ENCODE results near the gene KIF1C. TPM values are rescaled to one million over a fixed set of nuclear protein-coding genes. Genes with fewer than 3 reads are reported as not detected.

KIF1C gene
- total and polyA plus RNA-seq, 4 donors: 10.4 to 62.2 (median 36.8) TPM

DNA sequence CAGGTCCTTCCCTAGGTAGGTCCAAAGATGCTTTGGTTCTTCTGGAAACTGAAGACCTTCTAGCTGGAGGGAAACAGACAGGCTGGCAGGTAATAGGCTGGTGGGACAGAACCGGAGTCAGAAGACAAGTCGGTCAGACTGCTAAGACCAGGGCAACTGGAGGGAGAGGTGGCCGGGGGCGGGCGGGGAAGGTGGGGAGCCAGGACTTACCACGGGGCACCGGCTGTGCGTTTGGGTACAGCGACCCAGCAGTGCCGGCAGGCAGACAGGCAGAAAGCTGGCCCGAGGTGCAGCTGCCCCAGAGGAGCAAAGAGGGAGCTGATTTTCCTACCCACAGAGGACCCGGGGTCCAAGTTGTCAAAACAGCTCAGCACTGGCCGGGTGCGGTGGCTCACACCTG is 36.9 kb downstream of the KIF1C start:
- no peak overlapping the region for H3K4me3 ChIP-seq (ENCODE audit: low read depth in 1 of 3, low read length in 3 of 3)
- DNase-seq (ENCODE audit: low spot score): no peak

DNA sequence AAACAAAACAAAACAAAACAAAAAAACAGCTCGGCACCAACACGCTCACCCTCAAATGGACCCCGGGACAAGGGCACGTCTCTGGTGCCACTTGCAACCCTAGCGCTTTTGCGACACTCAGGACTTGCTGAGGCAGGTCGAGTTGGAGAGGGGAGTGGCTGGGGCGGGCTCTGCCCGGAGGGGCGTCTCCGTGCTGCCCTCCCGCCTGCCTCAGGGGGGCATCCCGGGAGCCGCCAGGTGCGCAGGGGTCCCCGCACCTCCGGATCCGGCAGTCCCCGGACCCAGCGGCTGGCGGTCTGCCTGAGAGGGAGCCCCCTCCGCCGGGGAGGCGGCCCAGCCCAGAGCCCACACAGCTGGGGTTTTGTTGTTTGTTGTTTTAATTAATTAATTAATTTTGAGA is 37.6 kb downstream of the KIF1C start, which contains the start of gene SLC52A1:
TSS of gene SLC52A1 (minus strand) at position 112 of the 400 bp plus-strand sequence. CDS start 820 bp downstream, outside the sequence.
- H3K27ac ChIP-seq (ENCODE audit: low read depth in 1 of 2, low read length in 2 of 2): no peak within 1 kb of the TSS
- 16% methylated on average over 24 of the region's 24 CpGs for WGBS
- TF ChIP-seq FOXA2 (IDR thresholded peaks at IDR 0.05): no peak
- TF ChIP-seq TAF1 (conservative IDR thresholded peaks at IDR 0.05): no peak
- TF ChIP-seq HNF4A (conservative IDR thresholded peaks at IDR 0.05): no peak
- no peak for DNase-seq (ENCODE audit: low spot score)
- H3K27me3 ChIP-seq (ENCODE audit: control insufficient read depth in 4 of 4, insufficient read depth in 4 of 4, low read length in 3 of 4): no peaks in the 10 kb centered on the region
- H3K9ac ChIP-seq (ENCODE audit: low read depth in 1 of 2, low read length in 2 of 2): no peak within 1 kb of the TSS
- H3K36me3 ChIP-seq (ENCODE audit: control insufficient read depth in 4 of 4, insufficient read depth in 3 of 4, low read depth in 1 of 4, low read length in 3 of 4): no peaks in the 10 kb centered on the region
- H3K4me3 ChIP-seq (ENCODE audit: low read depth in 1 of 3, low read length in 3 of 3): peak within 1 kb of the TSS in 1 of 3 donors; percentile 17
- no peaks in the 10 kb centered on the region for H3K9me3 ChIP-seq (ENCODE audit: control insufficient read depth in 4 of 4, low read length in 3 of 4)
- peaks cover 0 to 4% (median 0%) of the 10 kb centered on the region in 4 donors for H3K4me1 ChIP-seq (ENCODE audit: control insufficient read depth in 4 of 4, insufficient read depth in 4 of 4, low read length in 3 of 4)

More for the DNA sequence above, 36.9 kb downstream of the KIF1C start:
- H3K4me1 ChIP-seq (ENCODE audit: control insufficient read depth in 4 of 4, insufficient read depth in 4 of 4, low read length in 3 of 4): peaks cover 0 to 4% (median 0%) of the 10 kb centered on the region in 4 donors
- TF ChIP-seq TAF1 (conservative IDR thresholded peaks at IDR 0.05) (no peak), FOXA2 (IDR thresholded peaks at IDR 0.05) (no peak), GABPA (IDR thresholded peaks at IDR 0.05 in 1 of 2, conservative IDR thresholded peaks at IDR 0.05 in 1 of 2) (no peak), JUND (IDR thresholded peaks at IDR 0.05) (no peak), NR2F2 (IDR thresholded peaks at IDR 0.05) (no peak), EGR1 (IDR thresholded peaks at IDR 0.05; ENCODE audit: low read depth in 2 of 2) (no peak), YY1 (IDR thresholded peaks at IDR 0.05) (no peak), HNF4A (conservative IDR thresholded peaks at IDR 0.05) (no peak), SP1 (IDR thresholded peaks at IDR 0.05) (no peak)
- TF ChIP-seq, protein P1, sequence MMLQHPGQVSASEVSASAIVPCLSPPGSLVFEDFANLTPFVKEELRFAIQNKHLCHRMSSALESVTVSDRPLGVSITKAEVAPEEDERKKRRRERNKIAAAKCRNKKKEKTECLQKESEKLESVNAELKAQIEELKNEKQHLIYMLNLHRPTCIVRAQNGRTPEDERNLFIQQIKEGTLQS (IDR thresholded peaks at IDR 0.05): no peak
- TF ChIP-seq, protein P2, sequence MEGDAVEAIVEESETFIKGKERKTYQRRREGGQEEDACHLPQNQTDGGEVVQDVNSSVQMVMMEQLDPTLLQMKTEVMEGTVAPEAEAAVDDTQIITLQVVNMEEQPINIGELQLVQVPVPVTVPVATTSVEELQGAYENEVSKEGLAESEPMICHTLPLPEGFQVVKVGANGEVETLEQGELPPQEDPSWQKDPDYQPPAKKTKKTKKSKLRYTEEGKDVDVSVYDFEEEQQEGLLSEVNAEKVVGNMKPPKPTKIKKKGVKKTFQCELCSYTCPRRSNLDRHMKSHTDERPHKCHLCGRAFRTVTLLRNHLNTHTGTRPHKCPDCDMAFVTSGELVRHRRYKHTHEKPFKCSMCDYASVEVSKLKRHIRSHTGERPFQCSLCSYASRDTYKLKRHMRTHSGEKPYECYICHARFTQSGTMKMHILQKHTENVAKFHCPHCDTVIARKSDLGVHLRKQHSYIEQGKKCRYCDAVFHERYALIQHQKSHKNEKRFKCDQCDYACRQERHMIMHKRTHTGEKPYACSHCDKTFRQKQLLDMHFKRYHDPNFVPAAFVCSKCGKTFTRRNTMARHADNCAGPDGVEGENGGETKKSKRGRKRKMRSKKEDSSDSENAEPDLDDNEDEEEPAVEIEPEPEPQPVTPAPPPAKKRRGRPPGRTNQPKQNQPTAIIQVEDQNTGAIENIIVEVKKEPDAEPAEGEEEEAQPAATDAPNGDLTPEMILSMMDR (IDR thresholded peaks at IDR 0.05; ENCODE audit: low read depth, low read length, missing input control): no peak
- TF ChIP-seq, protein P3, sequence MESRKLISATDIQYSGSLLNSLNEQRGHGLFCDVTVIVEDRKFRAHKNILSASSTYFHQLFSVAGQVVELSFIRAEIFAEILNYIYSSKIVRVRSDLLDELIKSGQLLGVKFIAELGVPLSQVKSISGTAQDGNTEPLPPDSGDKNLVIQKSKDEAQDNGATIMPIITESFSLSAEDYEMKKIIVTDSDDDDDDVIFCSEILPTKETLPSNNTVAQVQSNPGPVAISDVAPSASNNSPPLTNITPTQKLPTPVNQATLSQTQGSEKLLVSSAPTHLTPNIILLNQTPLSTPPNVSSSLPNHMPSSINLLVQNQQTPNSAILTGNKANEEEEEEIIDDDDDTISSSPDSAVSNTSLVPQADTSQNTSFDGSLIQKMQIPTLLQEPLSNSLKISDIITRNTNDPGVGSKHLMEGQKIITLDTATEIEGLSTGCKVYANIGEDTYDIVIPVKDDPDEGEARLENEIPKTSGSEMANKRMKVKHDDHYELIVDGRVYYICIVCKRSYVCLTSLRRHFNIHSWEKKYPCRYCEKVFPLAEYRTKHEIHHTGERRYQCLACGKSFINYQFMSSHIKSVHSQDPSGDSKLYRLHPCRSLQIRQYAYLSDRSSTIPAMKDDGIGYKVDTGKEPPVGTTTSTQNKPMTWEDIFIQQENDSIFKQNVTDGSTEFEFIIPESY (IDR thresholded peaks at IDR 0.05): no peak
- TF ChIP-seq, protein P4, sequence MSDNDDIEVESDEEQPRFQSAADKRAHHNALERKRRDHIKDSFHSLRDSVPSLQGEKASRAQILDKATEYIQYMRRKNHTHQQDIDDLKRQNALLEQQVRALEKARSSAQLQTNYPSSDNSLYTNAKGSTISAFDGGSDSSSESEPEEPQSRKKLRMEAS (IDR thresholded peaks at IDR 0.05): no peak
- H3K27me3 ChIP-seq (ENCODE audit: control insufficient read depth in 4 of 4, insufficient read depth in 4 of 4, low read length in 3 of 4): no peaks in the 10 kb centered on the region
- H3K36me3 ChIP-seq (ENCODE audit: control insufficient read depth in 4 of 4, insufficient read depth in 3 of 4, low read depth in 1 of 4, low read length in 3 of 4): no peaks in the 10 kb centered on the region
- H3K9me3 ChIP-seq (ENCODE audit: control insufficient read depth in 4 of 4, low read length in 3 of 4): no peaks in the 10 kb centered on the region
- H3K9ac ChIP-seq (ENCODE audit: low read depth in 1 of 2, low read length in 2 of 2): no peak overlapping the region
- H3K27ac ChIP-seq (ENCODE audit: low read depth in 1 of 2, low read length in 2 of 2): no peak overlapping the region
- WGBS: 85% methylated on average over 14 of the region's 14 CpGs
